Gastroesophageal sphincter (tissue), 3 donors: Measurements from ENCODE around the gene COL28A1.

Source experiments
- POLR2AphosphoS5 ChIP-seq: sonication (generic); formaldehyde crosslinking; IDR thresholded peaks from one replicate; pipeline ENCODE4 v1.6.1; 2017; ENCODE audit warnings: antibody characterized with exemption
- TF ChIP-seq, protein P1 (sequence below), 4 experiments: fragments of 200-600 bp in 2 of 4; fragments of 450-650 bp in 2 of 4; sonication (generic) in 1 of 4; IDR thresholded peaks; one replicate each; pipeline ENCODE4 v1.5.1; 2017 to 2019; ENCODE audit warnings: antibody characterized with exemption in 4 of 4, mild to moderate bottlenecking in 2 of 4, moderate library complexity in 2 of 4

DNA sequence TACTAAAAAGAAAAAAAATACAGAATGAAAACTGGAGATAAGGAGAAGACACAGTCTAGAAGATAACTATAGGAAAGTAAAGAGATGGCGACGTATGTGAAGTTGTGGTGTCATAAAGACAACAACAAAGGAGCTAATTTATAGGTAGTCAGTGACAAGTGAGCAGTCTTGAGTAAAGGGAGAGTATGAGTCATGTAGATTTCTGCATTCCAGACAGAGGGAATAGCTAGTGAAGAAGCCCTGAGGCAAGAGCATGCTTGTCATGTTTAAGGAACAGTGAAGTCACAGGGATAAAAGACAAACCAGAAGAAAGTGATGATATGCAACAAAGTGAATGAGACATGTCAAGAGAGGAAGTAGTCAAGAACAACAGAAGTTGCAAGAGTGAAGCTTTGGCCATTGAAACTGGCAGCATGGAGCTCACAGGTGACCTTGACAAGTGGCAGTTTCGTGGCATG is 28.7 kb upstream of the COL28A1 start:
- TF ChIP-seq, protein P1, sequence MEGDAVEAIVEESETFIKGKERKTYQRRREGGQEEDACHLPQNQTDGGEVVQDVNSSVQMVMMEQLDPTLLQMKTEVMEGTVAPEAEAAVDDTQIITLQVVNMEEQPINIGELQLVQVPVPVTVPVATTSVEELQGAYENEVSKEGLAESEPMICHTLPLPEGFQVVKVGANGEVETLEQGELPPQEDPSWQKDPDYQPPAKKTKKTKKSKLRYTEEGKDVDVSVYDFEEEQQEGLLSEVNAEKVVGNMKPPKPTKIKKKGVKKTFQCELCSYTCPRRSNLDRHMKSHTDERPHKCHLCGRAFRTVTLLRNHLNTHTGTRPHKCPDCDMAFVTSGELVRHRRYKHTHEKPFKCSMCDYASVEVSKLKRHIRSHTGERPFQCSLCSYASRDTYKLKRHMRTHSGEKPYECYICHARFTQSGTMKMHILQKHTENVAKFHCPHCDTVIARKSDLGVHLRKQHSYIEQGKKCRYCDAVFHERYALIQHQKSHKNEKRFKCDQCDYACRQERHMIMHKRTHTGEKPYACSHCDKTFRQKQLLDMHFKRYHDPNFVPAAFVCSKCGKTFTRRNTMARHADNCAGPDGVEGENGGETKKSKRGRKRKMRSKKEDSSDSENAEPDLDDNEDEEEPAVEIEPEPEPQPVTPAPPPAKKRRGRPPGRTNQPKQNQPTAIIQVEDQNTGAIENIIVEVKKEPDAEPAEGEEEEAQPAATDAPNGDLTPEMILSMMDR (IDR thresholded peaks at IDR 0.05), result no peak
- no peak for TF ChIP-seq POLR2AphosphoS5
